Glutamatergic neuron (in vitro differentiated cells): ENCODE results near the gene SRC. TPM values are rescaled to one million over a fixed set of nuclear protein-coding genes. Genes with fewer than 3 reads are reported as not detected.

Experiments
- DNase-seq: peaks from one replicate; pipeline ENCODE4 v3.0.0; 2022
- H3K27ac Mint-ChIP-seq: one replicate; pipeline ENCODE4 v1.8.0; 2020; ENCODE audit warnings: mild to moderate bottlenecking, mixed read lengths, inconsistent platforms; ENCODE audit not compliant: unreplicated experiment
- H3K27me3 Mint-ChIP-seq: one replicate; pipeline ENCODE4 v1.8.0; 2020; ENCODE audit warnings: mild to moderate bottlenecking, moderate library complexity, mixed read lengths, inconsistent platforms; ENCODE audit not compliant: unreplicated experiment
- H3K36me3 Mint-ChIP-seq: one replicate; pipeline ENCODE4 v1.8.0; 2020; ENCODE audit warnings: mild to moderate bottlenecking, mixed read lengths, inconsistent platforms; ENCODE audit not compliant: unreplicated experiment
- H3K4me1 Mint-ChIP-seq: one replicate; pipeline ENCODE4 v1.8.0; 2020; ENCODE audit warnings: mild to moderate bottlenecking, low read depth, mixed read lengths, inconsistent platforms; ENCODE audit not compliant: unreplicated experiment
- H3K4me3 Mint-ChIP-seq: one replicate; pipeline ENCODE4 v1.8.0; 2020; ENCODE audit warnings: mild to moderate bottlenecking, mixed read lengths, inconsistent platforms; ENCODE audit not compliant: unreplicated experiment
- H3K9me3 Mint-ChIP-seq: one replicate; pipeline ENCODE4 v1.8.0; 2020; ENCODE audit warnings: mild to moderate bottlenecking, moderate library complexity, mixed read lengths, inconsistent platforms; ENCODE audit not compliant: unreplicated experiment
- CTCF ChIP-seq: fragments of 200-600 bp; sonication (generic); IDR thresholded peaks from one replicate; pipeline ENCODE4 v1.5.0; 2021; ENCODE audit not compliant: partially characterized antibody, unreplicated experiment
- total RNA-seq: library from RNA; stranded (reverse); fragmentation: NEBNext Ultra II Directional; extraction: Animal tissue kit (Norgen Biotek cat#: 25700); gene quantifications from one replicate; pipeline ENCODE4 v1.2.1, GENCODE V29; 2021; ENCODE audit not compliant: unreplicated experiment

Gene SRC
- total RNA-seq, 1 donor from 2014 or later = 39.2 TPM

GRCh38 chr20:37331060-37331857 is 14.7 kb upstream of the SRC start:
- peaks cover 3% of the 10 kb centered on the region for H3K9me3 Mint-ChIP-seq
- TF ChIP-seq CTCF = no peak
- H3K4me1 Mint-ChIP-seq = no peaks in the 10 kb centered on the region
- H3K27me3 Mint-ChIP-seq = peaks cover 3% of the 10 kb centered on the region
- no peak overlapping the region for H3K27ac Mint-ChIP-seq
- no peak for DNase-seq
- no peaks in the 10 kb centered on the region for H3K36me3 Mint-ChIP-seq
- H3K4me3 Mint-ChIP-seq = no peak overlapping the region

- Mint-ChIP-seq H3K27ac (no peak overlapping the region), H3K36me3 (no peaks in the 10 kb centered on the region)
These were observed 12.7 kb upstream of the SRC start for GRCh38 chr20:37333130-37333847.

GRCh38 chr20:37333848-37334318 is 12.1 kb upstream of the SRC start:
- no peak overlapping the region for H3K4me3 Mint-ChIP-seq
- no peak for TF ChIP-seq CTCF
- H3K36me3 Mint-ChIP-seq = no peaks in the 10 kb centered on the region
- H3K4me1 Mint-ChIP-seq = peaks cover 7% of the 10 kb centered on the region
- peaks cover 2% of the 10 kb centered on the region for H3K9me3 Mint-ChIP-seq
- no peak overlapping the region for H3K27ac Mint-ChIP-seq
- H3K27me3 Mint-ChIP-seq = peaks cover 1% of the 10 kb centered on the region
- no peak for DNase-seq

More at GRCh38 chr20:37333130-37333847, 12.7 kb upstream of the SRC start:
- peaks cover 3% of the 10 kb centered on the region for H3K27me3 Mint-ChIP-seq
- no peak for TF ChIP-seq CTCF
- peaks cover 2% of the 10 kb centered on the region for H3K9me3 Mint-ChIP-seq
- peaks cover 7% of the 10 kb centered on the region for H3K4me1 Mint-ChIP-seq
- no peak for DNase-seq
- H3K4me3 Mint-ChIP-seq = no peak overlapping the region

GRCh38 chr20:37334450-37334849 is 11.5 kb upstream of the SRC start:
- Mint-ChIP-seq H3K9me3 (peaks cover 2% of the 10 kb centered on the region), H3K27ac (no peak overlapping the region), H3K36me3 (no peaks in the 10 kb centered on the region), H3K4me3 (no peak overlapping the region), H3K4me1 (peaks cover 7% of the 10 kb centered on the region), H3K27me3 (peaks cover 1% of the 10 kb centered on the region)
- DNase-seq = no peak
- no peak for TF ChIP-seq CTCF
